H4 (cell line): ENCODE data around the gene STPG4. TPM values are rescaled to one million over a fixed set of nuclear protein-coding genes. Genes with fewer than 3 reads are reported as not detected.

ENCODE experiments used
- DNase-seq: peaks from one replicate; pipeline ENCODE4 v3.0.0-alpha.2; 2015; ENCODE audit warnings: low spot score
- total RNA-seq: library from RNA; depleted of rRNA; stranded (reverse); fragments of >200 nt; shearing (Covaris generic); gene quantifications from 2 replicates; pipeline ENCODE4 v1.2.3, GENCODE V29; 2014

STPG4 gene
- total RNA-seq, 1 experiment from 2014 or later, result not detected

GRCh38 chr2:47070920-47071824 is 83.9 kb downstream of the STPG4 start:
- peak; percentile 94 for DNase-seq

- peak; percentile 37 for DNase-seq
Measured at GRCh38 chr2:47070155-47070919, 84.8 kb downstream of the STPG4 start.

- peak; percentile 76 for DNase-seq
Measured at GRCh38 chr2:47069628-47070154, 85.4 kb downstream of the STPG4 start.

GRCh38 chr2:47068981-47069627 is 86.0 kb downstream of the STPG4 start:
- no peak for DNase-seq

- DNase-seq, result no peak
Measured at GRCh38 chr2:47067788-47068407, 87.2 kb downstream of the STPG4 start.

GRCh38 chr2:47065771-47066380 is 89.2 kb downstream of the STPG4 start:
- no peak for DNase-seq

GRCh38 chr2:47065343-47065742 is 89.8 kb downstream of the STPG4 start:
- no peak for DNase-seq

GRCh38 chr2:47064106-47064505 is 91.0 kb downstream of the STPG4 start:
- DNase-seq, result no peak

GRCh38 chr2:47063538-47063930 is 91.6 kb downstream of the STPG4 start:
- DNase-seq, result no peak

- DNase-seq, result no peak
Measured at GRCh38 chr2:47062681-47063537, 92.2 kb downstream of the STPG4 start.

GRCh38 chr2:47061944-47062678 is 93.0 kb downstream of the STPG4 start:
- DNase-seq, result no peak

- DNase-seq, result no peak
Measured at GRCh38 chr2:47060652-47061170, 94.4 kb downstream of the STPG4 start.

GRCh38 chr2:47058003-47058931 is 96.8 kb downstream of the STPG4 start:
- no peak for DNase-seq

GRCh38 chr2:47057687-47058002 is 97.5 kb downstream of the STPG4 start:
- DNase-seq, result no peak

GRCh38 chr2:47056868-47057686 is 98.0 kb downstream of the STPG4 start:
- DNase-seq, result no peak

GRCh38 chr2:47056374-47056773 is 98.7 kb downstream of the STPG4 start:
- DNase-seq, result no peak

- DNase-seq, result no peak
Measured at GRCh38 chr2:47054868-47055267, 100.2 kb downstream of the STPG4 start.
